AG09309 (cell line): ENCODE measurements around the gene IFI6.
"Not testable (repeated sequence)": the region's sequence is repeated elsewhere in the genome, so short reads cannot be mapped to it uniquely, and the experiment has no call there.

Experiments used
- DNase-seq: peaks from one replicate; pipeline ENCODE4 v3.0.0-alpha.2; 2010; ENCODE audit warnings: low read depth
- H3K4me3 ChIP-seq: 2 replicates; pipeline ENCODE4 v1.5.1; 2011; ENCODE audit warnings: mild to moderate bottlenecking, low read depth, low read length, moderate library complexity; ENCODE audit not compliant: control insufficient read depth
- TF ChIP-seq, protein P1 (sequence below): IDR thresholded peaks from 2 replicates; pipeline ENCODE4 v1.5.1; 2011; ENCODE audit warnings: mild to moderate bottlenecking, low read depth, low read length, inconsistent platforms; ENCODE audit not compliant: insufficient read depth, control insufficient read depth; ENCODE audit errors: missing control alignments

Gene IFI6

DNA sequence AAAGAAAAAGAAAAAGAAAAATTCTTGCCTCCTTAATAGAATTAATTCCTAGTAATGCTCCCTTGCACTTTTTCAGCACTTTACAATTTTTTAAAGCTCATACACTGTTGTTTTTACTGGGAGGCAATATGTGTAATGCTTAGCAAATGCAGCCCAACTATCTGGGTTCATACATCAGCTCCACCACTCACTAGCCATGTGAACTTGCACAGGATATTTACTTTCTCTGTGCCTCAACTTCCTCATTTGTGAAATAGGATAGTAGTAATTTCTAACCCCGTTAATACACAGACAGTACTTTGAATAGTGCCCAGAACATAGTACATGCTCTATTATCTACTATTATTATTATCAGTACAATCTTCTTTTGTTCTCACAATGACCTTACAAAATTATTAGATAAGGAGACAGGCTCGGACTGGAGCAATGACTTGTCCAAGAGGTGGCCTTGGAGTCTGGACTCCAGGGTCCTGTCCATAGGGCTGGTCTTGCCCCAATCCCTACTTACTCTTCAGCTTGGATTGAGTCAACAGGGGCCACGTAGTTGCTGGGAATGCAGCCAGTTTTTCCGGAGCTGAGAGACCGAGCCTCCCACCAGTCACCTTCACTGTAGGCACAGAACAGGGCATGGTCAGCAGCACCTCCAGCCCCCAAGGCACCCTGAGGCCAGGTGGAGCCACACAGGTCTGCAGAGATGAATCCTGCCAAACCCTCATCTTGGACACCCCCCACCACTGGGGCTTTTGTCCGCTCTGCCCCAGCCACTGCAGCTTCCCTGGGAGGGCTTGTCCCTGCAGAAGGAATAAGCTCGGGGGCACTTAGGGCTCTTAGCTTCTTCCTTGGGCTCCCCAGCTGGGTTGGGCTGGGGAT, 50.7 kb downstream of the IFI6 start:
- TF ChIP-seq, protein P1, sequence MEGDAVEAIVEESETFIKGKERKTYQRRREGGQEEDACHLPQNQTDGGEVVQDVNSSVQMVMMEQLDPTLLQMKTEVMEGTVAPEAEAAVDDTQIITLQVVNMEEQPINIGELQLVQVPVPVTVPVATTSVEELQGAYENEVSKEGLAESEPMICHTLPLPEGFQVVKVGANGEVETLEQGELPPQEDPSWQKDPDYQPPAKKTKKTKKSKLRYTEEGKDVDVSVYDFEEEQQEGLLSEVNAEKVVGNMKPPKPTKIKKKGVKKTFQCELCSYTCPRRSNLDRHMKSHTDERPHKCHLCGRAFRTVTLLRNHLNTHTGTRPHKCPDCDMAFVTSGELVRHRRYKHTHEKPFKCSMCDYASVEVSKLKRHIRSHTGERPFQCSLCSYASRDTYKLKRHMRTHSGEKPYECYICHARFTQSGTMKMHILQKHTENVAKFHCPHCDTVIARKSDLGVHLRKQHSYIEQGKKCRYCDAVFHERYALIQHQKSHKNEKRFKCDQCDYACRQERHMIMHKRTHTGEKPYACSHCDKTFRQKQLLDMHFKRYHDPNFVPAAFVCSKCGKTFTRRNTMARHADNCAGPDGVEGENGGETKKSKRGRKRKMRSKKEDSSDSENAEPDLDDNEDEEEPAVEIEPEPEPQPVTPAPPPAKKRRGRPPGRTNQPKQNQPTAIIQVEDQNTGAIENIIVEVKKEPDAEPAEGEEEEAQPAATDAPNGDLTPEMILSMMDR: no peak
- no peak for DNase-seq
- no peak overlapping the region for H3K4me3 ChIP-seq

DNA sequence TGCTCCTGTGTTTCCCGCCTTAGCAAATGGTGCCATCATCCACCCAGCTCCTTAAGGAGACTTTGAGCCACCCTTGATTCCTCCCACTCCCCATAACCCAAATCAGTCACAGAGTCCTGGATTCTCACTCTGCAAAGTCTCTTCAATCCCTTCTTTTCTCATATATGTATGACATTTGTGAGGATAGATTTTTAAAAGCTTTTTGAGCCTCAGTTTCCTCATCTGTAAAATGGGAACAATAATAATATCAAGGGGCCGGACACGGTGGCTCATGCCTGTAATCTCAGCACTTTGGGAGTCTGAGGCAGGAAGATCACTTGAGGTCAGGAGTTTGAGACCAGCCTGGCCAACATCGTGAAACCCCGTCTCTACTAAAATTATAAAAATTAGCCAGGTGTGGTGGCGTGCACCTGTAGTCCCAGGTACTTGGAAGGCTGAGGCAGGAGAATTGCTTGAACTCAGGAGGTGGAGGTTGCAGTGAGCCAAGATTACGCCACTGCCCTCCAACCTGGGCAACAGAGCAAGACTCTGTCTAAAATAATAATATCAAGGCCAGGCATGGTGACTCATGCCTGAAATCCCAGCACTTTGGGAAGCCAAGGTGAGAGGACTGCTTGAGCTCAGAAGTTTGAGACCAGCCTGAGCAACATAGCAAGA, 52.1 kb downstream of the IFI6 start:
- not testable (repeated sequence) for DNase-seq, H3K4me3 ChIP-seq

DNA sequence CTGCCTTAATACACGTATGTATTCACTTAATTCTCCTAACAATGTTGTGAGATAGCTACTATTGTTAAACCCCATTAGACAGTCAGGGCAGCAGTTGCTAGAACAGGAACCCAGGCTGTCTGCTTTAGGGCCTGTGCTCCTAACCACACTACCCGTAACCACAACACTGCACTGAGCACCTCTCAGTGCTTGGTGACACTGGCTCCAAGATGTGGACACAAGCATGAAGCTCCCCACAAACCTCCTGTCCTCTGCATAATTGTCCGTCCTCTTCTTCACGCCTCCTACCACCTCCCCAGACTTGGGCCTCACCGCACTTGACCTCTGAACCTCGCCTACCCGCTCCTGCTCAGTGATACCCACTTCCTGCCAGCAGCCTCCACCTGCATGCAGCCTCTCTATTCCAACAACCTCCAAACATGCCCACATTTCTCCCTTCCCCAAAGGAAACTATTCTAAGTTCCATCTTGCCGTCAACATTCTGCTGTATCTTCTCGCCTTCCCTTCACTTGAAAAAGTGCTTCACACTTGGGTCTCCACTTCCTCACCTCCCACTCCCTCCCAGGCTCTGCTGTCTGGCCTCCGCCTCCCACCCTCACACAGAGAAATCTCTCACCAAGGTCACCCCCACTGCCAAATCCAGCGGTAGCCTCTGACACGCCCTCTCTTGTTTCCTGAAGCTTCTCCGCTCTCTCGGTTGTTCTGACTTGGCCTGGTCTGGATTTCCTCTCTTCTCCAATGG, 53.5 kb downstream of the IFI6 start:
- no peak for DNase-seq
- TF ChIP-seq, protein P1: no peak
- H3K4me3 ChIP-seq: no peak overlapping the region

DNA sequence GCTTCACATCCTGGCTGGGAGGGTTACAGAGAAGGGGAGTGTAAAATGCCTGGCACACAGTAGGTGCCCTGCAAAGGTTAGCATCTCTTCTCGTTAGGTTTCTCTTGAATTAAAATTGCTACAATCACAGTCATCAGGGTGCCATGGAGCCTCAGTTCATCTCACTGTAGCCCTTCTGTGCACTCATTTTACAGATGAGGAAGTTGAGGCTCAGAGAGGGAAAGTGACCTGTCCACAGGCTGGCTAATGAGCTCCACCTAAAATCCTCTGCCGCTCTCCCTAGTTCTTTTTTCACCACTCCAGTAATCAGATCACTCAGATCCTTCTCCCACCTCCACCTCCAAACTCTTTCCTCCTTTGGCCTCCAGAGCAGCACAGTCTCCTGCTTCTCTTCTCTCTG, 54.6 kb downstream of the IFI6 start:
- DNase-seq: no peak
- TF ChIP-seq, protein P1: no peak
- no peak overlapping the region for H3K4me3 ChIP-seq

DNA sequence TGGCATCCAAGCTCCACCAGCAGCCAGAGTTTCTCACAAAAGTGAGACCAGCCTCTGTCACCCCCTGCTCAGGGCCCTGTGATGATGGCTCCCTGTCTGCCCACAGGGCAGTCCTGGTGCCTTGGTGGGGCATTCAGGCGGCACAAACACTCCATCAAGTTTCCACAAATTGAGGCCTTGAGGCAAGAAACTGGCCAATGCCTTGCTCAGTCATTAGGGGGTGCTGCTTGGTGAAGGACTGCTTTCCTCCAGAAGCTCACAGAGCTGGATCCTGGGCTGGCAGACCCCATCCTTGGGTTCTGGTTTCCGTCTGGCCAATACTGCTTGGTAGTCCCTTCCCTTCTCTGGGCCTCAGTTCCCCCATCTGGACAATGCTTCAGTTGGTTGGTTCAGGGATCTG, 55.6 kb downstream of the IFI6 start:
- no peak for DNase-seq
- TF ChIP-seq, protein P1: peak; percentile 28
- no peak overlapping the region for H3K4me3 ChIP-seq
